ENCODE results near the gene ASTN2. TPM values are rescaled to one million over a fixed set of nuclear protein-coding genes. Genes with fewer than 3 reads are reported as not detected.

ASTN2 gene
- total RNA-seq, 1 donor from 2014 or later: 0.53 TPM

GRCh38 chr9:117242082-117242481, 172.8 kb downstream of the ASTN2 start:
- Histone ChIP-seq H3K36me3 (ENCODE audit: control insufficient read depth, insufficient read depth, low read length) (no peaks in the 10 kb centered on the region), H3K4me3 (ENCODE audit: low read depth, low read length) (no peak overlapping the region), H3K27me3 (ENCODE audit: control insufficient read depth, insufficient read depth, low read length) (no peaks in the 10 kb centered on the region)
- FAIRE-seq: no peak
- DNase-seq (ENCODE audit: low read depth): no peak
- TF ChIP-seq CTCF (IDR thresholded peaks at IDR 0.05; ENCODE audit: insufficient read depth, low read length, severe bottlenecking): no peak

GRCh38 chr9:117239428-117239827, 175.4 kb downstream of the ASTN2 start:
- no peak for TF ChIP-seq CTCF (IDR thresholded peaks at IDR 0.05; ENCODE audit: insufficient read depth, low read length, severe bottlenecking)
- Histone ChIP-seq H3K27me3 (ENCODE audit: control insufficient read depth, insufficient read depth, low read length) (no peaks in the 10 kb centered on the region), H3K36me3 (ENCODE audit: control insufficient read depth, insufficient read depth, low read length) (no peaks in the 10 kb centered on the region), H3K4me3 (ENCODE audit: low read depth, low read length) (no peak overlapping the region)
- DNase-seq (ENCODE audit: low read depth) (no peak), FAIRE-seq (no peak)

- Histone ChIP-seq H3K36me3 (ENCODE audit: control insufficient read depth, insufficient read depth, low read length) (no peaks in the 10 kb centered on the region), H3K27me3 (ENCODE audit: control insufficient read depth, insufficient read depth, low read length) (no peaks in the 10 kb centered on the region), H3K4me3 (ENCODE audit: low read depth, low read length) (no peak overlapping the region)
- DNase-seq (ENCODE audit: low read depth) (no peak), FAIRE-seq (no peak)
- no peak for TF ChIP-seq CTCF (IDR thresholded peaks at IDR 0.05; ENCODE audit: insufficient read depth, low read length, severe bottlenecking)
Measured at GRCh38 chr9:117234103-117234502, 180.8 kb downstream of the ASTN2 start.

GRCh38 chr9:117233016-117233415, 181.8 kb downstream of the ASTN2 start:
- Histone ChIP-seq H3K36me3 (ENCODE audit: control insufficient read depth, insufficient read depth, low read length) (no peaks in the 10 kb centered on the region), H3K4me3 (ENCODE audit: low read depth, low read length) (no peak overlapping the region), H3K27me3 (ENCODE audit: control insufficient read depth, insufficient read depth, low read length) (no peaks in the 10 kb centered on the region)
- FAIRE-seq (no peak), DNase-seq (ENCODE audit: low read depth) (no peak)
- TF ChIP-seq CTCF (IDR thresholded peaks at IDR 0.05; ENCODE audit: insufficient read depth, low read length, severe bottlenecking): no peak

- Histone ChIP-seq H3K27me3 (ENCODE audit: control insufficient read depth, insufficient read depth, low read length) (no peaks in the 10 kb centered on the region), H3K4me3 (ENCODE audit: low read depth, low read length) (no peak overlapping the region), H3K36me3 (ENCODE audit: control insufficient read depth, insufficient read depth, low read length) (no peaks in the 10 kb centered on the region)
- FAIRE-seq (no peak), DNase-seq (ENCODE audit: low read depth) (no peak)
- TF ChIP-seq CTCF (IDR thresholded peaks at IDR 0.05; ENCODE audit: insufficient read depth, low read length, severe bottlenecking): no peak
Measured at GRCh38 chr9:117232281-117232680, 182.6 kb downstream of the ASTN2 start.

- no peak for FAIRE-seq
Measured at GRCh38 chr9:117231012-117231411, 183.8 kb downstream of the ASTN2 start.

More at GRCh38 chr9:117231012-117231411, 183.8 kb downstream of the ASTN2 start:
- H3K36me3 ChIP-seq (ENCODE audit: control insufficient read depth, insufficient read depth, low read length): no peaks in the 10 kb centered on the region
- TF ChIP-seq CTCF (IDR thresholded peaks at IDR 0.05; ENCODE audit: insufficient read depth, low read length, severe bottlenecking): no peak
- H3K4me3 ChIP-seq (ENCODE audit: low read depth, low read length): no peak overlapping the region
- no peaks in the 10 kb centered on the region for H3K27me3 ChIP-seq (ENCODE audit: control insufficient read depth, insufficient read depth, low read length)
- DNase-seq (ENCODE audit: low read depth): no peak

Data from bronchial epithelial cell (primary cell).